Rectal smooth muscle tissue (tissue), 1 donor: Measurements from ENCODE around the gene PPP1R18.
A peak's percentile ranks its signal among the peaks of the same experiment; 100 is the strongest.
"Not testable (repeated sequence)": the region's sequence is repeated elsewhere in the genome, so short reads cannot be mapped to it uniquely, and the experiment has no call there.

Source experiments
- H3K27ac ChIP-seq: one replicate; pipeline ENCODE4 v1.7.0; 2013; ENCODE audit warnings: low read depth, low read length, inconsistent platforms
- H3K27me3 ChIP-seq: one replicate; pipeline ENCODE4 v1.7.0; 2013; ENCODE audit warnings: low read length; ENCODE audit not compliant: control insufficient read depth, insufficient read depth
- H3K36me3 ChIP-seq: one replicate; pipeline ENCODE4 v1.7.0; 2013; ENCODE audit warnings: low read length; ENCODE audit not compliant: control insufficient read depth, insufficient read depth
- H3K4me1 ChIP-seq: one replicate; pipeline ENCODE4 v1.7.0; 2013; ENCODE audit warnings: low read length; ENCODE audit not compliant: control insufficient read depth, insufficient read depth
- H3K4me3 ChIP-seq: one replicate; pipeline ENCODE4 v1.7.0; 2013; ENCODE audit warnings: low read length
- H3K9ac ChIP-seq: one replicate; pipeline ENCODE4 v1.7.0; 2013; ENCODE audit warnings: low read length

PPP1R18 gene

GRCh38 chr6:30723159-30723842 lies 36.9 kb upstream of the PPP1R18 start:
- H3K4me3 ChIP-seq, H3K27ac ChIP-seq, H3K9ac ChIP-seq, H3K27me3 ChIP-seq, H3K4me1 ChIP-seq: not testable (repeated sequence)
- H3K36me3 ChIP-seq, result peaks cover 35% of the 10 kb centered on the region

- Histone ChIP-seq H3K36me3 (peaks cover 28% of the 10 kb centered on the region), H3K27ac (peak overlapping the region; percentile 41), H3K9ac (no peak overlapping the region), H3K4me3 (peak overlapping the region; percentile 77), H3K4me1 (peaks cover 6% of the 10 kb centered on the region), H3K27me3 (no peaks in the 10 kb centered on the region)
Measured at GRCh38 chr6:30722280-30723112, 36.1 kb upstream of the PPP1R18 start.

GRCh38 chr6:30722025-30722279 lies 35.5 kb upstream of the PPP1R18 start:
- not testable (repeated sequence) for H3K4me1 ChIP-seq, H3K27me3 ChIP-seq, H3K9ac ChIP-seq
- peak overlapping the region; percentile 77 for H3K4me3 ChIP-seq
- peaks cover 24% of the 10 kb centered on the region for H3K36me3 ChIP-seq
- H3K27ac ChIP-seq, result peak overlapping the region; percentile 95

GRCh38 chr6:30721198-30722024 lies 35.0 kb upstream of the PPP1R18 start:
- H3K27ac ChIP-seq, result peak overlapping the region; percentile 95
- H3K27me3 ChIP-seq, result no peaks in the 10 kb centered on the region
- peaks cover 10% of the 10 kb centered on the region for H3K4me1 ChIP-seq
- peak overlapping the region; percentile 76 for H3K9ac ChIP-seq
- H3K36me3 ChIP-seq, result peaks cover 24% of the 10 kb centered on the region
- peak overlapping the region; percentile 86 for H3K4me3 ChIP-seq

- Histone ChIP-seq H3K9ac (peak overlapping the region; percentile 57), H3K4me1 (peaks cover 11% of the 10 kb centered on the region), H3K27me3 (no peaks in the 10 kb centered on the region), H3K4me3 (peak overlapping the region; percentile 86), H3K27ac (peak overlapping the region; percentile 95), H3K36me3 (peaks cover 22% of the 10 kb centered on the region)
Measured at GRCh38 chr6:30720738-30721197, 34.3 kb upstream of the PPP1R18 start.

GRCh38 chr6:30719791-30720737 lies 33.6 kb upstream of the PPP1R18 start, which contains the start of gene TUBB:
TUBB (plus strand) TSS chr6:30720352; CDS start chr6:30720507, 155 bp downstream.
- H3K9ac ChIP-seq, result peak within 1 kb of the TSS; percentile 57
- H3K27ac ChIP-seq, result peak within 1 kb of the TSS; percentile 95
- H3K27me3 ChIP-seq, result no peaks in the 10 kb centered on the region
- H3K4me3 ChIP-seq, result peak within 1 kb of the TSS; percentile 86
- peaks cover 11% of the 10 kb centered on the region for H3K4me1 ChIP-seq
- H3K36me3 ChIP-seq, result peaks cover 16% of the 10 kb centered on the region

- Histone ChIP-seq H3K36me3 (peaks cover 9% of the 10 kb centered on the region), H3K27me3 (no peaks in the 10 kb centered on the region), H3K27ac (peak overlapping the region; percentile 86), H3K9ac (peak overlapping the region; percentile 13), H3K4me3 (peak overlapping the region; percentile 67), H3K4me1 (peaks cover 11% of the 10 kb centered on the region)
Measured at GRCh38 chr6:30719356-30719755, 32.9 kb upstream of the PPP1R18 start.

- H3K9ac ChIP-seq, H3K27me3 ChIP-seq, H3K36me3 ChIP-seq: not testable (repeated sequence)
- Histone ChIP-seq H3K4me1 (peaks cover 11% of the 10 kb centered on the region), H3K27ac (peak overlapping the region; percentile 89), H3K4me3 (peak overlapping the region; percentile 67)
Measured at GRCh38 chr6:30717845-30718720, 31.6 kb upstream of the PPP1R18 start.

GRCh38 chr6:30717129-30717844 lies 30.8 kb upstream of the PPP1R18 start, which contains the start of gene MDC1:
MDC1 (minus strand) TSS chr6:30717281; CDS start chr6:30715175, 2,106 bp downstream.
- H3K36me3 ChIP-seq, result peaks cover 3% of the 10 kb centered on the region
- H3K9ac ChIP-seq, result peak within 1 kb of the TSS; percentile 72
- H3K4me1 ChIP-seq, result peaks cover 11% of the 10 kb centered on the region
- H3K4me3 ChIP-seq, result peak within 1 kb of the TSS; percentile 86
- no peaks in the 10 kb centered on the region for H3K27me3 ChIP-seq
- H3K27ac ChIP-seq, result peak within 1 kb of the TSS; percentile 97

GRCh38 chr6:30716879-30717128 lies 30.4 kb upstream of the PPP1R18 start:
- Histone ChIP-seq H3K4me3 (peak overlapping the region; percentile 86), H3K4me1 (peaks cover 11% of the 10 kb centered on the region), H3K36me3 (peaks cover 7% of the 10 kb centered on the region), H3K27me3 (no peaks in the 10 kb centered on the region), H3K27ac (peak overlapping the region; percentile 97), H3K9ac (peak overlapping the region; percentile 72)
